Lower lobe of right lung (tissue), 2 donors: Measurements from ENCODE around the gene PMVK. TPM values are rescaled to one million over a fixed set of nuclear protein-coding genes. Genes with fewer than 3 reads are reported as not detected.

Experiments
- ATAC-seq, 2 donors: fragments of 200-7000 bp; cut with Tn5 transposase; one replicate each; pipeline ENCODE4 v1.9.1; 2020 to 2022; ENCODE audit warnings: mild to moderate bottlenecking in 2 of 2, moderate library complexity in 2 of 2
- DNase-seq: peaks from one replicate; pipeline ENCODE4 v3.0.0-alpha.2; 2020
- H3K27ac ChIP-seq: fragments of 200-600 bp; one replicate; pipeline ENCODE4 v1.8.0; 2022
- H3K27me3 ChIP-seq: fragments of 200-600 bp; one replicate; pipeline ENCODE4 v1.8.0; 2022; ENCODE audit warnings: low read depth
- H3K36me3 ChIP-seq: fragments of 200-600 bp; one replicate; pipeline ENCODE4 v1.8.0; 2022; ENCODE audit warnings: mild to moderate bottlenecking
- H3K4me1 ChIP-seq: fragments of 200-600 bp; one replicate; pipeline ENCODE4 v1.8.0; 2022
- H3K4me3 ChIP-seq: fragments of 200-600 bp; one replicate; pipeline ENCODE4 v1.8.0; 2022; ENCODE audit warnings: mild to moderate bottlenecking
- H3K9me3 ChIP-seq: fragments of 200-600 bp; one replicate; pipeline ENCODE4 v1.8.0; 2022
- CTCF ChIP-seq: fragments of 200-600 bp; IDR thresholded peaks from one replicate; pipeline ENCODE4 v1.8.0; 2022; ENCODE audit warnings: antibody characterized with exemption, mild to moderate bottlenecking
- intact Hi-C: fragments of 100-400 bp; cut with DNase I; formaldehyde crosslinking; loops from one replicate; pipeline ENCODE4 v1.11.0; 2022
- total RNA-seq: library from RNA; stranded (reverse); fragmentation: NEBNext Ultra II Directional; extraction: Animal tissue kit (Norgen Biotek cat#: 25700); gene quantifications from one replicate; pipeline ENCODE4 v1.2.1, GENCODE V29; 2021
- donor health status: DM: no; HTN: yes; CAD: no; lungs with severe emphysema.

The PMVK gene
- total RNA-seq, 1 donor from 2014 or later = 34.1 TPM

DNA sequence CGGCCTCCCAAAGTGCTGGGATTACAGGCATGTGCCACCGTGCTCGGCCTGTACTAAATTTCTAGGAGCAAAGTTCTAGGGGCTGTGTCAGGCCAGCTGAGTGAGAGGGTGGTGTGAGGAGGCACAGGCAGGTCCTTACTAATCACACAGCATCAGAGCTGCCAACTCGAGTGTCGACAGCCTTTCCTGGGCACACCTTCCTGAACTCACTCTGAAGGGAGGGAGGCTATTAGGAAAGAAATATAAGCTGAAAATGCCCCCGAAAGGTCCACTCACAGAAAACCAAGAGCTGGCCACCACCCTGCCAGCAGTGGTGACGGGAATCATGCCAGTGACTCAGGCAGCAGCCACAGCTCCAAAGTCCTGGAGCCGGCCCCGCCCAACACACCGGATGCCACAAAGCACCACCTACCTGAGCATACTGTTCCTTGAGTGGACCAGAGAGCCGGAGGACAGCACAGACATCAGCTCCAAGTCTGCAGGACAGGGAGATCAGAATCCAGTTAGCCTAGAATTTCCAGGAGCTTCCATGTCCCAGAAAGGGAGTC, 4.5 kb downstream of the PMVK start:
- Histone ChIP-seq H3K4me1 (peaks cover 9% of the 10 kb centered on the region), H3K27me3 (no peaks in the 10 kb centered on the region), H3K4me3 (no peak overlapping the region), H3K9me3 (no peaks in the 10 kb centered on the region), H3K36me3 (peaks cover 41% of the 10 kb centered on the region), H3K27ac (peak overlapping the region; percentile 67)
- peak; percentile 87 for DNase-seq
- intact Hi-C loops = no loop called here
- ATAC-seq = peak; percentile 51
- no peak for TF ChIP-seq CTCF

GRCh38 chr1:154926201-154926600, 10.3 kb downstream of the PMVK start:
- H3K27ac ChIP-seq = no peak overlapping the region
- H3K27me3 ChIP-seq = no peaks in the 10 kb centered on the region
- intact Hi-C loops = no loop called here
- TF ChIP-seq CTCF = no peak
- no peak overlapping the region for H3K4me3 ChIP-seq
- H3K4me1 ChIP-seq = no peaks in the 10 kb centered on the region
- peaks cover 82% of the 10 kb centered on the region for H3K36me3 ChIP-seq
- no peaks in the 10 kb centered on the region for H3K9me3 ChIP-seq
- DNase-seq (no peak), ATAC-seq (no peak)

- no peak for TF ChIP-seq CTCF
- ATAC-seq = no peak
- intact Hi-C loops = no loop called here
Observed at GRCh38 chr1:154925335-154926170, 11.0 kb downstream of the PMVK start.

GRCh38 chr1:154923695-154924094, 12.8 kb downstream of the PMVK start:
- H3K9me3 ChIP-seq = no peaks in the 10 kb centered on the region
- no peak overlapping the region for H3K27ac ChIP-seq
- H3K36me3 ChIP-seq = peaks cover 72% of the 10 kb centered on the region
- no peak for TF ChIP-seq CTCF
- intact Hi-C loops = no loop called here
- H3K4me1 ChIP-seq = no peaks in the 10 kb centered on the region
- ATAC-seq = peak; percentile 53 to 55
- DNase-seq = no peak
- no peaks in the 10 kb centered on the region for H3K27me3 ChIP-seq
- no peak overlapping the region for H3K4me3 ChIP-seq

More at GRCh38 chr1:154925335-154926170, 11.0 kb downstream of the PMVK start:
- Histone ChIP-seq H3K4me3 (no peak overlapping the region), H3K27me3 (no peaks in the 10 kb centered on the region), H3K9me3 (no peaks in the 10 kb centered on the region), H3K36me3 (peaks cover 81% of the 10 kb centered on the region), H3K4me1 (no peaks in the 10 kb centered on the region), H3K27ac (no peak overlapping the region)
- no peak for DNase-seq

GRCh38 chr1:154913273-154913672, 23.2 kb downstream of the PMVK start:
- no peaks in the 10 kb centered on the region for H3K36me3 ChIP-seq
- H3K27ac ChIP-seq = no peak overlapping the region
- H3K4me3 ChIP-seq = no peak overlapping the region
- H3K4me1 ChIP-seq = no peaks in the 10 kb centered on the region
- ATAC-seq = no peak
- no peak for DNase-seq
- no peak for TF ChIP-seq CTCF
- no peaks in the 10 kb centered on the region for H3K27me3 ChIP-seq
- H3K9me3 ChIP-seq = no peaks in the 10 kb centered on the region
- intact Hi-C loops = no loop called here
